K562 treated with DMSO at 1 percent for 12 hours (cell line): ENCODE measurements around the gene CD2BP2. TPM values are rescaled to one million over a fixed set of nuclear protein-coding genes. Genes with fewer than 3 reads are reported as not detected.

Source experiments
- total RNA-seq: library from RNA; unstranded; fragments of 300-600 nt; gene quantifications from 2 replicates; pipeline ENCODE4 v1.2.3, GENCODE V29; 2022; ENCODE audit not compliant: insufficient read depth

CD2BP2 gene
- total RNA-seq = 27.5 and 38.1 TPM in 2 replicates

DNA sequence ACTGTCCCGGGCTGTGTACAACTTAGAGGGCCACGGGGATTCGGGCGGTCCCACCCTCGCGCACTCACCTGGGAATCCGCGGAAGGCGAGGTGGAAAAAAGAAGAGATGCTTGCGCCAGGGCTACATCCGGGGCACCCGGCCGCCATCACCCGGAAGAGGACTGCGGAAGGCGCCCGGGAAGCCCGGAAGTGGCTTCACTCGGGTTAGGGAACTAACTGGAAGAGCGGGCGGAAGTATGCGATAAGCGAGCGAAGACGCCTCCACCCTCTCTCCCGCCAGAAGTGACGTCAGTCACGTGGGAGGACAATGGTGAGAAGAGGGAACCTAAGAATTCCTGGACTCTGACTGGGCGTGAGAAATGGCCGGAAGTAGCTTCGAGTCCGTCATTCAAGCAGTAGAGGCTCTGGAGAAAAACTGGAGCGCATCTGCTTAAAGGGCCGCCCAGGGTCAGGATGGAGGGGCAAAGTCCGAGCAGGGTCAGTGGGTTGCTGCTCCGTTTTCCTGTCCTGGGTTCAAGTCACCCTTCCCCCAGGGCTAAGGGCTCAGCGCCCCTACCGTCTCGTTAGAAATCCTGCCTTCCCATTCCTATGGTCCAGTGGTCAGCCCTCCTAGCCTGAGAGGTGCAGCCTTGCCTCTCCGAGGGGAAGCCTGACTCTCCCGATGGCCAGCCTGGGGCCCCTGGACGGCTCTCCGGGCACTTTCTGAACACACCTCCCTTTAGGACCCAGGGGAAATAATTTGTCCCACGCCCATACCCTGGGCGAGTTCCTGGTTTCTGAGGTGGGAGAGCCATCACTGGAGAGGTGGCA is at the start of gene CD2BP2:
Gene CD2BP2 (minus strand): TSS at position 165 of the 810 bp plus-strand sequence. CDS start 627 bp downstream, outside the sequence.

GRCh38 chr16:30395155-30395991 is 40.3 kb upstream of the CD2BP2 start, which contains the start of gene ZNF48:
Gene ZNF48 (plus strand): TSS chr16:30395420. CDS start chr16:30395795, 375 bp downstream.

GRCh38 chr16:30382111-30382881 is 27.2 kb upstream of the CD2BP2 start, which contains the start of gene SEPTIN1:
Gene SEPTIN1 (minus strand): TSS chr16:30382561. CDS start chr16:30382542, 19 bp downstream.

DNA sequence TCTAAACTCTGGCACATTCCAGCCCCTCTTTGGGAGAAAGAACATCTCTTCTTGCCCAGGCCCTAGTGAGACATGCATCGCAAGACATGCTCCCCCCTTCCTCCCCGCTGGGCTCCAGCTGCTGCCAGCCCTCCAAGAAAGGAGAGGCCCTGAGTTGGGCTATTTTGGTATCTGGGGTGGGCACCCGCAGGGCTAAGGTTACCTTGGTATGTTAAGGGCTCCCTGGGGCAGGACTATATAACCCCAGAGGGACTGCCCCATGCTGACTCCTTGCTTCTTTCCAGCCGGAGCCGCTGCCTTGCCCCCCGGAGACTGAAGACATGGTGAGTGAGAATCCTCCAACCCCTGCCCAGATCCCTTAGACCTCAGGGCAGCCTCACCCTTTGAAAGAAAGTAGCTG is 19.4 kb upstream of the CD2BP2 start, which contains the start of gene MYL11:
Gene MYL11 (plus strand): TSS at position 265 of the 400 bp plus-strand sequence. CDS start 56 bp downstream, at position 321.

GRCh38 chr16:30370456-30371247 is 15.5 kb upstream of the CD2BP2 start, which contains the start of gene TBC1D10B:
Gene TBC1D10B (minus strand): TSS chr16:30370494. CDS start chr16:30370183, 311 bp downstream.

Other genes starting within 250 kb of the CD2BP2 start
- 1.3 and 1.9 TPM in 2 replicates for gene GDPD3, start 241.8 kb downstream of the CD2BP2 start, total RNA-seq
- gene MAPK3, start 232.1 kb downstream of the CD2BP2 start, total RNA-seq = 50.2 and 62.3 TPM in 2 replicates
- gene CORO1A, start 171.7 kb downstream of the CD2BP2 start, total RNA-seq = 37.8 and 46.1 TPM in 2 replicates
- 14.8 and 43.1 TPM in 2 replicates for gene BOLA2B, start 161.6 kb downstream of the CD2BP2 start, total RNA-seq
- 45.5 and 56.0 TPM in 2 replicates for gene SLX1A, start 161.4 kb downstream of the CD2BP2 start, total RNA-seq
- 2.1 and 5.5 TPM in 2 replicates for gene SULT1A3, start 156.1 kb downstream of the CD2BP2 start, total RNA-seq
- gene NPIPB13, start 106.8 kb downstream of the CD2BP2 start, total RNA-seq = 1.3 TPM in 1 of 2 replicates, not detected in the other
- gene TBC1D10B, start 15.2 kb upstream of the CD2BP2 start, total RNA-seq = 48.7 and 64.0 TPM in 2 replicates
- gene MYL11, start 19.5 kb upstream of the CD2BP2 start, total RNA-seq = not detected in 2 replicates
- gene SEPTIN1, start 27.3 kb upstream of the CD2BP2 start, total RNA-seq = 1.9 and 3.5 TPM in 2 replicates
- gene ZNF48, start 40.1 kb upstream of the CD2BP2 start, total RNA-seq = 8.8 and 9.4 TPM in 2 replicates
- gene ZNF771, start 52.3 kb upstream of the CD2BP2 start, total RNA-seq = 14.6 and 19.6 TPM in 2 replicates
- gene DCTPP1, start 74.7 kb upstream of the CD2BP2 start, total RNA-seq = 46.3 and 71.8 TPM in 2 replicates
- gene SEPHS2, start 90.6 kb upstream of the CD2BP2 start, total RNA-seq = 57.8 and 99.0 TPM in 2 replicates
- gene ITGAL, start 117.4 kb upstream of the CD2BP2 start, total RNA-seq = 0.15 TPM in 1 of 2 replicates, not detected in the other
- gene ZNF768, start 171.3 kb upstream of the CD2BP2 start, total RNA-seq = 56.9 and 67.2 TPM in 2 replicates
- gene ZNF747, start 179.6 kb upstream of the CD2BP2 start, total RNA-seq = 1.8 and 3.8 TPM in 2 replicates
- gene ZNF764, start 203.1 kb upstream of the CD2BP2 start, total RNA-seq = 7.4 and 9.7 TPM in 2 replicates
- 10.1 and 13.2 TPM in 2 replicates for gene ZNF688, start 216.4 kb upstream of the CD2BP2 start, total RNA-seq
- 2.3 and 6.7 TPM in 2 replicates for gene ZNF785, start 230.4 kb upstream of the CD2BP2 start, total RNA-seq